H1 (cell line): ENCODE measurements around the gene COX10. TPM values are rescaled to one million over a fixed set of nuclear protein-coding genes. Genes with fewer than 3 reads are reported as not detected.

Experiments used
- CTCF ChIA-PET: fragments of 300-600 bp; sonication (Branson Sonifier 250); formaldehyde crosslinking; loops from one replicate; lab custom pipeline; 2021; ENCODE audit not compliant: partially characterized antibody; lab: Charles Lee
- POLR2A ChIA-PET: fragments of 300-600 bp; sonication (Branson Sonifier 250); formaldehyde crosslinking; loops from one replicate; lab custom pipeline; 2021; ENCODE audit warnings: inconsistent platforms; ENCODE audit not compliant: partially characterized antibody; lab: Charles Lee
- DNase-seq, 2 experiments: peaks; one replicate each; pipeline versions ENCODE4 v3.0.0 to v3.0.0-alpha.2; 2010 to 2022; ENCODE audit warnings: low spot score in 2 of 2, low read depth in 1 of 2, mixed read lengths in 1 of 2
- FAIRE-seq: peaks from 2 replicates; lab custom pipeline; 2011; peaks lifted over from hg19 to GRCh38; lab: Jason Lieb, UNC
- H2AFZ ChIP-seq: 2 replicates; pipeline ENCODE4 v1.8.1; 2012; ENCODE audit warnings: low read length, inconsistent platforms
- H2AK5ac ChIP-seq: 2 replicates; pipeline ENCODE4 v1.6.1; 2013; ENCODE audit warnings: low read depth, low read length
- H2BK120ac ChIP-seq: replicated peaks from 2 replicates; pipeline ENCODE3; 2013; ENCODE audit warnings: low read depth, low read length, inconsistent platforms
- H2BK12ac ChIP-seq: 2 replicates; pipeline ENCODE4 v1.6.1; 2013; ENCODE audit warnings: low read depth, low read length
- H2BK15ac ChIP-seq: 2 replicates; pipeline ENCODE4 v1.6.1; 2013; ENCODE audit warnings: low read length
- H2BK20ac ChIP-seq: 2 replicates; pipeline ENCODE4 v1.6.1; 2013; ENCODE audit warnings: low read length
- H2BK5ac ChIP-seq: 2 replicates; pipeline ENCODE4 v1.6.1; 2013; ENCODE audit warnings: low read depth, low read length
- H3K14ac ChIP-seq: 2 replicates; pipeline ENCODE4 v1.6.1; 2013; ENCODE audit warnings: inconsistent platforms; ENCODE audit not compliant: insufficient read length
- H3K18ac ChIP-seq: 2 replicates; pipeline ENCODE4 v1.6.1; 2013; ENCODE audit warnings: low read length; ENCODE audit errors: extremely low read depth
- H3K23ac ChIP-seq: 2 replicates; pipeline ENCODE4 v1.6.1; 2013; ENCODE audit warnings: inconsistent platforms; ENCODE audit not compliant: insufficient read length
- H3K23me2 ChIP-seq: 2 replicates; pipeline ENCODE4 v1.6.1; 2013; ENCODE audit warnings: low read depth, low read length
- H3K27ac ChIP-seq: 2 replicates; pipeline ENCODE4 v1.6.1; 2011; ENCODE audit warnings: low read depth, low read length, inconsistent platforms
- H3K27me3 ChIP-seq, 4 experiments: replicated peaks in 1 of 4; 1 replicate in 1 of 4; 2 replicates in 3 of 4; pipeline versions ENCODE4 v1.6.1 to v1.8.1; 2011 to 2013; ENCODE audit warnings: low read length in 3 of 4, mild to moderate bottlenecking in 3 of 4, inconsistent platforms in 2 of 4, mixed read lengths in 2 of 4, moderate library complexity in 1 of 4; ENCODE audit not compliant: control insufficient read depth in 3 of 4, insufficient read depth in 3 of 4; ENCODE audit errors: extremely low read depth in 1 of 4
- H3K36me3 ChIP-seq, 4 experiments: 2 replicates each; pipeline versions ENCODE4 v1.6.1 to v1.8.1; 2011 to 2013; ENCODE audit warnings: mild to moderate bottlenecking in 4 of 4, low read length in 3 of 4, moderate library complexity in 2 of 4, control low read depth in 1 of 4, inconsistent platforms in 1 of 4; ENCODE audit not compliant: insufficient read depth in 4 of 4, control insufficient read depth in 2 of 4
- H3K4ac ChIP-seq: replicated peaks from 2 replicates; pipeline ENCODE3; 2013; ENCODE audit warnings: low read length, low read depth, mixed read lengths, inconsistent platforms; ENCODE audit not compliant: insufficient read length
- H3K4me1 ChIP-seq, 4 experiments: replicated peaks in 1 of 4; 1 replicate in 1 of 4; 2 replicates in 3 of 4; pipeline versions ENCODE4 v1.6.1 to v1.8.1; 2011 to 2013; ENCODE audit warnings: low read length in 3 of 4, inconsistent platforms in 2 of 4, mixed read lengths in 1 of 4; ENCODE audit not compliant: insufficient read depth in 4 of 4, control insufficient read depth in 3 of 4
- H3K4me2 ChIP-seq, 2 experiments: 2 replicates each; pipeline versions ENCODE4 v1.6.1 to v1.8.1; 2011 to 2013; ENCODE audit warnings: low read depth in 2 of 2, low read length in 2 of 2, control low read depth in 1 of 2, inconsistent platforms in 1 of 2, mild to moderate bottlenecking in 1 of 2; ENCODE audit not compliant: insufficient read depth in 1 of 2
- H3K4me3 ChIP-seq, 4 experiments: fragments of 200-600, 300-600 bp in 1 of 4; sonication (generic), shearing (Covaris generic), sonication (Bioruptor Twin) in 1 of 4; 2 replicates each; pipeline versions ENCODE4 v1.5.1 to v1.8.1; 2011 to 2016; ENCODE audit warnings: low read length in 4 of 4, low read depth in 3 of 4, control low read depth in 2 of 4, inconsistent platforms in 2 of 4, mild to moderate bottlenecking in 2 of 4, mixed read lengths in 1 of 4, moderate library complexity in 1 of 4; ENCODE audit not compliant: insufficient read depth in 2 of 4; ENCODE audit errors: extremely low read depth in 1 of 4
- H3K56ac ChIP-seq: replicated peaks from 2 replicates; pipeline ENCODE3; 2013; ENCODE audit warnings: low read depth, mild to moderate bottlenecking, mixed read lengths, low read length, inconsistent platforms; ENCODE audit not compliant: insufficient read length
- H3K79me1 ChIP-seq: 2 replicates; pipeline ENCODE4 v1.6.1; 2013; ENCODE audit warnings: low read depth, low read length, control low read depth
- H3K79me2 ChIP-seq, 2 experiments: 2 replicates each; pipeline versions ENCODE4 v1.6.1 to v1.8.1; 2012 to 2013; ENCODE audit warnings: low read length in 2 of 2, mild to moderate bottlenecking in 2 of 2, inconsistent platforms in 1 of 2; ENCODE audit not compliant: insufficient read depth in 2 of 2, control insufficient read depth in 1 of 2
- H3K9ac ChIP-seq, 4 experiments: replicated peaks in 1 of 4; 1 replicate in 1 of 4; 2 replicates in 3 of 4; pipeline versions ENCODE4 v1.6.1 to v1.8.1; 2011 to 2013; ENCODE audit warnings: low read depth in 3 of 4, low read length in 3 of 4, control low read depth in 2 of 4, mild to moderate bottlenecking in 2 of 4, moderate library complexity in 2 of 4, inconsistent platforms in 1 of 4; ENCODE audit errors: extremely low read depth in 1 of 4
- H3K9me3 ChIP-seq, 2 experiments: 2 replicates each; pipeline versions ENCODE4 v1.6.1 to v1.8.1; 2012 to 2013; ENCODE audit warnings: mild to moderate bottlenecking in 2 of 2, moderate library complexity in 2 of 2, control low read depth in 1 of 2, inconsistent platforms in 1 of 2, low read depth in 1 of 2, low read length in 1 of 2, mixed read lengths in 1 of 2; ENCODE audit not compliant: insufficient read depth in 2 of 2
- H4K20me1 ChIP-seq, 2 experiments: replicated peaks in 1 of 2; 2 replicates each; pipeline versions ENCODE3 to v1.8.1; 2011 to 2013; ENCODE audit warnings: inconsistent platforms in 2 of 2, low read length in 2 of 2, mild to moderate bottlenecking in 1 of 2; ENCODE audit not compliant: insufficient read depth in 2 of 2, control insufficient read depth in 1 of 2
- H4K5ac ChIP-seq: 2 replicates; pipeline ENCODE4 v1.6.1; 2013; ENCODE audit warnings: low read length, low read depth, mixed read lengths, inconsistent platforms; ENCODE audit not compliant: insufficient read length
- H4K8ac ChIP-seq: 2 replicates; pipeline ENCODE4 v1.8.0; 2013; ENCODE audit warnings: mild to moderate bottlenecking, moderate library complexity, low read length, inconsistent platforms; ENCODE audit not compliant: insufficient read depth; ENCODE audit errors: extremely low read depth
- H4K91ac ChIP-seq: replicated peaks from 2 replicates; pipeline ENCODE3; 2013; ENCODE audit warnings: low read length, mixed read lengths, inconsistent platforms; ENCODE audit not compliant: insufficient read length
- ATF2 ChIP-seq: IDR thresholded peaks from 2 replicates; pipeline ENCODE4 v1.6.1; 2012; ENCODE audit warnings: low read length, inconsistent platforms
- BACH1 ChIP-seq: IDR thresholded peaks from 2 replicates; pipeline ENCODE4 v1.6.1; 2012; ENCODE audit warnings: low read length, improper control_type of control experiment
- RFX5 ChIP-seq: IDR thresholded peaks from 2 replicates; pipeline ENCODE4 v1.6.1; 2011; ENCODE audit warnings: low read depth, low read length, improper control_type of control experiment, borderline replicate concordance
- SIRT6 ChIP-seq: IDR thresholded peaks from one replicate; pipeline ENCODE4 v1.7.1; 2012; ENCODE audit warnings: low read length, inconsistent platforms
- TCF12 ChIP-seq: IDR thresholded peaks from 2 replicates; pipeline ENCODE4 v1.6.1; 2011; ENCODE audit warnings: low read depth, mild to moderate bottlenecking, low read length
- WGBS, 2 experiments: shearing (Covaris generic) in 1 of 2; methylation state at CpG; one replicate each; pipeline versions ENCODE4 v1.1.6 to v1.1.7; 2013 to 2015; ENCODE audit warnings: low lambda C conversion rate in 2 of 2, mixed read lengths in 2 of 2, inconsistent platforms in 1 of 2, low coverage in 1 of 2, missing lambda C conversion rate in 1 of 2; ENCODE audit not compliant: insufficient replicate concordance in 2 of 2, insufficient coverage in 1 of 2, insufficient read length in 1 of 2; ENCODE audit errors: extremely low coverage in 1 of 2, missing lambda C conversion rate in 1 of 2; 5-methylcytosine and 5-hydroxymethylcytosine counted together
- polyA plus RNA-seq, 7 experiments: library from polyadenylated mRNA; depleted of rRNA in 3 of 7; stranded (reverse) in 5 of 7; unstranded in 2 of 7; fragments of >200 nt in 5 of 7; fragments of 200-250 nt in 2 of 7; gene quantifications; 1 replicate in 5 of 7; 2 replicates in 1 of 7; 4 replicates in 1 of 7; pipeline versions ENCODE4 v1.2.1 to v1.2.3, GENCODE V29; 2011 to 2013; ENCODE audit warnings: missing spikeins in 2 of 7, mixed read lengths in 2 of 7
- total RNA-seq: library from RNA; stranded (reverse); fragmentation: NEBNext Ultra II Directional; extraction: Animal tissue kit (Norgen Biotek cat#: 25700); gene quantifications from 2 replicates; pipeline ENCODE4 v1.2.1, GENCODE V29; 2021
- TF ChIP-seq, protein P1 (sequence below): IDR thresholded peaks from 2 replicates; pipeline ENCODE4 v1.6.1; 2012; ENCODE audit warnings: inconsistent platforms

COX10 gene
- total and polyA plus RNA-seq, 2 of the 8 experiments (the other 6 are each of a cell fraction or from before 2014, with no cell fraction given), result 18.0 to 23.0 TPM

DNA sequence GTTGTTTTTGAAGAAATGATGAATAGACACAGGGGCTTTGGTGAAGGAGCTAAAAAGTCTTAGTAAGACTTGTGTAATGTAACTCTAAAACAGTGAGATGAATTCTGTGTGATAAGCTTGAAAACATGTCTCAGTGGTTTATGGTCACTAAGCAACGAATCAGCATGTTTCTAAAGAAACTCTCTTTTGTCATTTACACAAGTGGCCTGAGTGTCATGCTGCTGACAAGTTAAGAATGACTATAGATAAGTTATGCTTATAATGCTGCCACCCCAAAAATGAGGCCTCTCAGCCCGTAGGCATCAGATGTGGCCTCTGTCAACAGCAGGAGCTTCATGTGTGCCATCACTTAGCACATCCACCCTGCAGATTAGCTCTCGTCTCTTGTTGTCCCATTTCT is 8.7 kb downstream of the COX10 start:
- 79% methylated on average over 3 of the region's 3 CpGs; no CpG with 5 or more reads in 1 of the 2 experiments for WGBS, 2 experiments
- Histone ChIP-seq H3K14ac (no peak overlapping the region), H3K4me1 (no peaks in the 10 kb centered on the region), H2BK20ac (no peak overlapping the region), H3K27ac (no peak overlapping the region), H3K79me2 (peaks cover 3 to 7% of the 10 kb centered on the region in 2 experiments; a peak in 3 of 4 replicates), H2BK12ac (no peak overlapping the region), H4K91ac (no peak overlapping the region), H2BK120ac (no peak overlapping the region), H4K5ac (no peak overlapping the region), H3K23ac (no peak overlapping the region), H3K9ac (no peak overlapping the region), H3K27me3 (no peaks in the 10 kb centered on the region), H3K79me1 (no peaks in the 10 kb centered on the region; the same call in 1 of the 2 replicates), H2AFZ (no peak overlapping the region), H4K8ac (no peak overlapping the region), H3K18ac (no peak overlapping the region), H3K56ac (no peak overlapping the region), H3K9me3 (no peaks in the 10 kb centered on the region), H2BK15ac (no peak overlapping the region), H2BK5ac (no peak overlapping the region), H3K36me3 (peaks cover 4 to 28% (median 11%) of the 10 kb centered on the region in 4 experiments; a peak in 5 of 8 replicates), H3K4ac (no peak overlapping the region), H3K23me2 (no peaks in the 10 kb centered on the region), H3K4me2 (no peak overlapping the region), H3K4me3 (no peak overlapping the region), H2AK5ac (no peak overlapping the region), H4K20me1 (peaks cover 2 to 5% of the 10 kb centered on the region in 2 experiments)
- DNase-seq (no peak), FAIRE-seq (no peak)
- CTCF ChIA-PET, result interaction anchor here (0.8 kb wide), 1 partner anchor 1093 kb away, joined by 3 read pairs; no protein-coding TSS in a partner anchor
- TF ChIP-seq, protein P1, sequence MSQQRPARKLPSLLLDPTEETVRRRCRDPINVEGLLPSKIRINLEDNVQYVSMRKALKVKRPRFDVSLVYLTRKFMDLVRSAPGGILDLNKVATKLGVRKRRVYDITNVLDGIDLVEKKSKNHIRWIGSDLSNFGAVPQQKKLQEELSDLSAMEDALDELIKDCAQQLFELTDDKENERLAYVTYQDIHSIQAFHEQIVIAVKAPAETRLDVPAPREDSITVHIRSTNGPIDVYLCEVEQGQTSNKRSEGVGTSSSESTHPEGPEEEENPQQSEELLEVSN, result no peak
- TF ChIP-seq RFX5 (no peak), ATF2 (no peak), BACH1 (no peak), SIRT6 (no peak), TCF12 (no peak)
- POLR2A ChIA-PET, result interaction anchor here (0.7 to 1.1 kb wide), 4 partner anchors 8 to 235 kb away, joined by 3 to 7 read pairs (median 3); partner anchors contain the start of gene COX10
